Measurements from ENCODE around the gene TGOLN2. TPM values are rescaled to one million over a fixed set of nuclear protein-coding genes. Genes with fewer than 3 reads are reported as not detected.
A peak's percentile ranks its signal among the peaks of the same experiment; 100 is the strongest.
"Not testable (repeated sequence)": the region's sequence is repeated elsewhere in the genome, so short reads cannot be mapped to it uniquely, and the experiment has no call there.

Gene TGOLN2
- total RNA-seq, 1 experiment from 2014 or later, result 38.2 TPM

DNA sequence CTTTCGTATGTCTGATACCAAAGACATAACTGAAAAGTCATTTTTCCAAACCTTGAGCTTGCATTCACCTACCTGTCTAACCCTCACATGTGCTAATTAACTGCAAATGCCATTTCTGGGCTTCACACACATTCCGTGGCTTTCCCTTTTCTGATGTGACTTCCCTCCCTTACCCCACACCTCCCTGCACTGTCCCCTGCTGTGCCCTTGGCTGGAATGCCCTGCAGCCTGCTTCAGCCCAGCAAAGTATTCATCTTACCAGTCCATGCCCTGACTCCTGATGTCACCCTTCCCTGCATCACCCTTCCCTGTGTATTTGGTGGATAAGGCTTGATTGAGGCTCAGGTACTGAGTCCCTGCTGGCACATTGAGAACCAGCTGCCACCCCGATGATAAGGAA lies 14.4 kb upstream of the TGOLN2 start:
- no peak for DNase-seq (ENCODE audit: low read depth)
- in situ Hi-C loops (cut with HindIII; ENCODE audit: low pct_unique_long_range_greater_than_20kb, low sequenced_read_pairs), result no loop called here

GRCh38 chr2:85341269-85342029 lies 13.7 kb upstream of the TGOLN2 start:
- in situ Hi-C loops (cut with HindIII; ENCODE audit: low pct_unique_long_range_greater_than_20kb, low sequenced_read_pairs), result no loop called here

DNA sequence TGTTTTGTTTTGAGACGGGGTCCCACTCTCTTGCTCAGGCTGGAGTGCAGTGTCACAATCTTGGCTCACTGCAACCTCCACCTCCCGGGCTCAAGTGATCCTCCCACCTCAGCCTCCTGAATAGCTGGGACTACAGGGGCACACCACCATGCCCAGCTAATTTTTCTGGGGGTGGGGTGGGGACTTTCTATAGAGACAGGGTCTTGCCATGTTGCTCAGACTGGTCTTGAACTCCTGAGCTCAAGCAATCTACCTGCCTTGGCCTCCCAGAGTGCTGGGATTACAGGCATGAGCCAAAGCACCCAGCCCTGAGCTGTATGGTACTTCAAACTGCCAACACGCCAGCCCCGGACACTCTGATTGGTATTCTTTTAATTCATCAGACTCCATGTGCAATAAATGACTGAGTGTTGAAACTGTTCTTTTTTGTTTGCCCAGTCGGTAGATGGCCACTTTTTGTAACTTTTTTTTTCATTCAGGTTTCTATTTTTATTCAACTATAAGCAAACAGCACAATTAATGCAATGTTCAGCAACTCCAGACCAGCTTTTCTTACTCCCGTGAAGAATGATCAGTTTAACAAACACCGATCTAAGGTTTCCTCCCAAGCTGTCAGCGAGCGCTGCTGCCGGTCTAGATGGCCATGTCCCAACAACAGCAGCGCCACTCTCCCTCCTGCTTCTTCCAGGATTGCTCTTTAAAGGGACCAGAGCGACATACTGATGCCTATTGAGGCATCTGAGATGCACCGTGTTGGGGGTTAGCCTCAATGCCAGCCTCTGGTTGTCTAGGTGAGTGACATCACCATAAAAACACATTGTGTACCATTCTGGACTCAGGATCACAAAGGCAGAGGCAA lies 12.5 kb upstream of the TGOLN2 start:
- no peak for DNase-seq (ENCODE audit: low read depth)
- in situ Hi-C loops (cut with HindIII; ENCODE audit: low pct_unique_long_range_greater_than_20kb, low sequenced_read_pairs), result no loop called here

More at GRCh38 chr2:85341269-85342029, 13.7 kb upstream of the TGOLN2 start:
- DNase-seq (ENCODE audit: low read depth), result no peak

GRCh38 chr2:85334928-85335327 lies 7.1 kb upstream of the TGOLN2 start:
- no peak for DNase-seq (ENCODE audit: low read depth)
- in situ Hi-C loops (cut with HindIII; ENCODE audit: low pct_unique_long_range_greater_than_20kb, low sequenced_read_pairs), result no loop called here

DNA sequence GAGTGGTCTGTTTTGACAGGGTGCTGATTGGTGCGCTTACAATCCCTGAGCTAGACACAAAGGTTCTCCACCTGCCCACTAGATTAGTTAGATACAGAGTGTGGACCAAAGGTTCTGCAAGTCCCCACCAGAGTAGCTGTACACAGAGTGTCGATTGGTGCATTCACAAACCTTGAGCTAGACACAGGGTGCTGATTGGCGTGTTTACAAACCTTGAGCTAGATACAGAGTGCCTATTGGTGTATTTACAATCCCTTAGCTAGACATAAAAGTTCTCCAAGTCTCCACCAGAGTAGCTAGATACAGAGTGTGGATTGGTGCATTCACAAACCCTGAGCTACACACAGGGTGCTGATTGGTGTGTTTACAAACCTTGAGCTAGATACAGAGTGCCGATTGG lies 6.1 kb upstream of the TGOLN2 start:
- in situ Hi-C loops (cut with HindIII; ENCODE audit: low pct_unique_long_range_greater_than_20kb, low sequenced_read_pairs), result not testable (repeated sequence)

GRCh38 chr2:85330839-85331636 lies 3.2 kb upstream of the TGOLN2 start:
- DNase-seq (ENCODE audit: low read depth), result no peak
- in situ Hi-C loops (cut with HindIII; ENCODE audit: low pct_unique_long_range_greater_than_20kb, low sequenced_read_pairs), result no loop called here

More for the DNA sequence above, 6.1 kb upstream of the TGOLN2 start:
- DNase-seq (ENCODE audit: low read depth), result not testable (repeated sequence)

DNA sequence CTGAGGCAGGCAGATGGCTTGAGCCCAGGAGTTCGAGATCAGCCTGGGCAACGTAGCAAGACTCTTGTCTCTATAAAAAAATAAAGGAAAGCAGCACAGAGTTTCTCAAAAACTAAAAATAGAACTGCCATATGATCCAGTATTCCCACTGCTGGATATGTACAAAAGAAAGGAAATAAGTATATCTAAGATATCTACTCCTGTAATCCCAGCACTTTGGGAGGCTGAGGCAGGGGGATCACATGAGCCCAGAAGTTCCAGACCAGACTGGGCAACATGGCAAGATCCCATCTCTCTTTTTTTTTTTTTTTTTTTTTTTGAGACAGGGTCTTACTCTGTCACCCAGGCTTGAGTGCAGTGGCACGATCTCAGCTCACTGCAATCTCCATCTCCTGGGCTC lies 1.9 kb upstream of the TGOLN2 start:
- DNase-seq (ENCODE audit: low read depth); in situ Hi-C loops (cut with HindIII; ENCODE audit: low pct_unique_long_range_greater_than_20kb, low sequenced_read_pairs): not testable (repeated sequence)

GRCh38 chr2:85329181-85329651 lies 1.4 kb upstream of the TGOLN2 start:
- no peak for DNase-seq (ENCODE audit: low read depth)
- in situ Hi-C loops (cut with HindIII; ENCODE audit: low pct_unique_long_range_greater_than_20kb, low sequenced_read_pairs), result no loop called here

GRCh38 chr2:85327160-85327821 lies 498 bp downstream of the TGOLN2 start:
- peak; percentile 36 for DNase-seq (ENCODE audit: low read depth)
- in situ Hi-C loops (cut with HindIII; ENCODE audit: low pct_unique_long_range_greater_than_20kb, low sequenced_read_pairs), result no loop called here

- in situ Hi-C loops (cut with HindIII; ENCODE audit: low pct_unique_long_range_greater_than_20kb, low sequenced_read_pairs), result no loop called here
- no peak for DNase-seq (ENCODE audit: low read depth)
Measured at GRCh38 chr2:85326406-85327159, 1.2 kb downstream of the TGOLN2 start.

- no peak for DNase-seq (ENCODE audit: low read depth)
- in situ Hi-C loops (cut with HindIII; ENCODE audit: low pct_unique_long_range_greater_than_20kb, low sequenced_read_pairs), result no loop called here
Measured at GRCh38 chr2:85325466-85325811, 2.4 kb downstream of the TGOLN2 start.

- DNase-seq (ENCODE audit: low read depth), result peak; percentile 81
- in situ Hi-C loops (cut with HindIII; ENCODE audit: low pct_unique_long_range_greater_than_20kb, low sequenced_read_pairs), result no loop called here
Measured at GRCh38 chr2:85324639-85325465, 2.9 kb downstream of the TGOLN2 start.

DNA sequence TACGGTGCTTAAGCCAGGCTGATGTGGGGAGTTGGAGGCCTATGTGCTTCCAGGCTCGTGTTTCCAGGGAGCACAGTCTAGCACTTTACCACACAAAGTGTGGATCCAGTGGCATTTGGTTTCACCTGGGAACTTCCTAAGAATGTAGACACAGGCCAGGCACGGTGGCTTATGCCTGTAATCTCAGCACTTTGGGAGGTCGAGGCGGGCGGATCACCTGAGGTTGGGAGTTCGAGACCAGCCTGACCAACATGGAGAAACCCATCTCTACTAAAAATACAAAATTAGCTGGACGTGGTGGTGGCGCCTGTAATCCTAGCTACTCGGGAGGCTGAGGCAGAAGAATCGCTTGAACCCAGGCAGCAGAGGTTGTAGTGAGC lies 3.8 kb downstream of the TGOLN2 start:
- in situ Hi-C loops (cut with HindIII; ENCODE audit: low pct_unique_long_range_greater_than_20kb, low sequenced_read_pairs); DNase-seq (ENCODE audit: low read depth): not testable (repeated sequence)

GRCh38 chr2:85323351-85323987 lies 4.3 kb downstream of the TGOLN2 start:
- in situ Hi-C loops (cut with HindIII; ENCODE audit: low pct_unique_long_range_greater_than_20kb, low sequenced_read_pairs), result no loop called here
- DNase-seq (ENCODE audit: low read depth), result no peak

DNA sequence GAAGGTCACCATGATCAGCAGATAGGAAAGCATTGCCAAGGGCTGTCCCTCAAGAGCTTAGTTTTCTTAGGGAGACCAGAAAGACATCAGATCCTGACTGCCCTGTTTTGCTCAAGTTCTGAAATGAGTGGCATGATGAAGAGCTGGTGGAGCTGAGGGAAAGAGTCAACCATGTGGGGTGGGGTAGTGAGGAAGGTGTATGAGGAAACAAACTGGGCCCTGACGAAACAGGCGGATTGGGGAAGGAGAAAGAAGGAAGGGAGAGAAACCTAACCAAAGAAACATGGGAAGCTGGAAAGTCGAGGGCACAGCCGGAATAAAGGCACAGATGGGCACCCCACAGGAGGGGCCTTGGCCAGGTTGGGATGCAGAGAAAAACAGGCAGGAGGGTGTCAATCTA lies 8.0 kb downstream of the TGOLN2 start:
- in situ Hi-C loops (cut with HindIII; ENCODE audit: low pct_unique_long_range_greater_than_20kb, low sequenced_read_pairs), result no loop called here

More for the DNA sequence above, 8.0 kb downstream of the TGOLN2 start:
- no peak for DNase-seq (ENCODE audit: low read depth)

Data from Caki2 (cell line).